ENCODE data around the gene BTG1.

BTG1 gene

GRCh38 chr12:92145731-92146496 is at the start of gene BTG1:
Gene BTG1, minus strand, starts transcription at chr12:92145846. Its CDS starts 311 bp downstream, at chr12:92145535.
- DNase-seq (ENCODE audit: low spot score), result peak; percentile 100

DNA sequence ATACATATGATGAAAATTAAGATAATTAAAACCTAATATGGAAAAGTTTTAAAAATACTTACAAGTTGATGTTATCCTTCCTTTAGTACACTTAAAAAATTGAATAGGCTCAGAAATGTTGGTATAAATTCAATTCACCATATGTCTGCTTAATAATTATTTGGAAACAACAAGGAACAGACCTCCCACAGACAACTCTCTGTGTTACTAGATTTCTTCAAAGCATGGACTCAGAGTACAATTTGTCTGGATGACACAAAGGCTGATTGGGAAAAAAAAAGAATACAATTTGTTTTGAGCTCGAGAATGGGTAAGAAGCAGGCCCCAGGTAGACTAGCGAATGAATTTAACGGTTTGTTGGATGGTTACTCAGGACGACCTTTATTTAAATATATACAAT is 48.9 kb upstream of the BTG1 start:
- DNase-seq (ENCODE audit: low spot score), result no peak

GRCh38 chr12:92193846-92194245 is 48.2 kb upstream of the BTG1 start:
- no peak for DNase-seq (ENCODE audit: low spot score)

- DNase-seq (ENCODE audit: low spot score), result no peak
Observed at GRCh38 chr12:92193063-92193462, 47.4 kb upstream of the BTG1 start.

GRCh38 chr12:92192360-92192759 is 46.7 kb upstream of the BTG1 start:
- DNase-seq (ENCODE audit: low spot score), result no peak

- DNase-seq (ENCODE audit: low spot score), result no peak
Observed at GRCh38 chr12:92191061-92191460, 45.4 kb upstream of the BTG1 start.

DNA sequence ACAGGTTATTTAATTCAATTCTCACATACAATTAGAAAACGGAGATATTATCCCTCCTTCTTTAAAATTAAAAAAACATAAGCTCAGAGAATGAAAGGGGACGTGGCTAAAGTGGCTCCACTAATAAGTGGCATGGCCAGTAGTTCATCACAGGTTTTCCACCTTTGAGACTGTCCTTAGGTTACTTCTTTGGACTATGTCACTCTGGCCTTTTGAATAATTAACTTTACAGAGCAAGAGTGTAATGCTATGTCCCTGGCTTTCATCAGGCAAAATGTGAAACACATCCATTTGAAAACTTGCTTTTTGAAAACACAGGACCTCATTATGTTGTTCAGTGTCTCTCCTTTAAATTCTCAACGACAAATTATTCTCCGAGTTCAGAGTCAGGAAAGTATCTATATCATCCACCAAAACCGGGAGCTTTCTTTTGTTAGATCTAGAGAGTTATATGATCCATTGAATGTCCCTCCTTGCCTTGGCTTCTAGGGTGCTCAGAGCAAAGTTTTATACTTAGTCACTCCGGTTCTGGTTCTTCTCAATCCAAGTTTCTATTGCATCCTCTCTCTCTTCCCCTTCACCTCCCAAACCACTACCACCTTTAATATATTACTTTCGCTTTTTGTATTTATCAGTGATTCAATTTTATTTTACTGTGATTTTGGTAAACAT is 43.0 kb upstream of the BTG1 start:
- DNase-seq (ENCODE audit: low spot score), result no peak

DNA sequence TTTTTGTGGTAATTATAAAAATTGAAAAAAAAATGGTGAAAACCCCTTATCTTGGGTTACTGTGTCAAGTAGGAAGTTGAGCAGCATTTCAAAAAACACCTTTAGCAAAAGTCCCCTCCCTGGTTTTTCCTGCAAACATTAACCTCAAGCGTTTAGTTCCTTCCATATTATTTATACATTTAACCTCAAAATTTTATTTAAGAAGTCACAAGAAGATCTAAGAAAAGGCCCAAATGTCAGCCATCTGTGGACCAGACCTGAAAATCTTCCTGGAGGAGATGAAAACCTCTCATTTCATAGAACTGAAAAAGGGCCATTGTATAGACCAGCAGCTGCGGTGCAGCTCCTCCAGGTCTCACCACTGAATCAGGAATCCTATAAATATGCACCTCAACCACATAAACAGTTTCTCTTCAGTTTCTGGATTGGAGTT is 40.4 kb upstream of the BTG1 start:
- peak; percentile 63 for DNase-seq (ENCODE audit: low spot score)

- peak; percentile 65 for DNase-seq (ENCODE audit: low spot score)
Observed at GRCh38 chr12:92185052-92185451, 39.4 kb upstream of the BTG1 start.

DNA sequence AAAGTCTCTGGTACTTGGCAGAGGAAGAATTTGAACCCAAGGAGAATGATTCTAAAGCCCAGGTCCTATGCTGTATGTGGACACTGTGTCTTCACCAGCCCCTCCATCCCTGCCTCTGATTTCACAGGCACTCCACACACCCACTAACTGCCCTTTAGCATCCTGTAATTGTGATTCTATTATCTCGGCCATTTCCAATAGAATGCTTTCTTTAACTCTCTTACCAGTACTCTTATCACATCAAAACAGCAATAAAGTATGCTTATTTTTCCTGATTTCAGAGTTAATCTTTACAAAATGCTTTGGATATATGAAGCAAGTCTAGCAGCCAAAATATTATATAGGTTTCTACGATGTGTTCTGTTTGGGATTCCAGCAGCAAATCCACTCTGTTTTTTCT is 37.9 kb upstream of the BTG1 start:
- no peak for DNase-seq (ENCODE audit: low spot score)

DNA sequence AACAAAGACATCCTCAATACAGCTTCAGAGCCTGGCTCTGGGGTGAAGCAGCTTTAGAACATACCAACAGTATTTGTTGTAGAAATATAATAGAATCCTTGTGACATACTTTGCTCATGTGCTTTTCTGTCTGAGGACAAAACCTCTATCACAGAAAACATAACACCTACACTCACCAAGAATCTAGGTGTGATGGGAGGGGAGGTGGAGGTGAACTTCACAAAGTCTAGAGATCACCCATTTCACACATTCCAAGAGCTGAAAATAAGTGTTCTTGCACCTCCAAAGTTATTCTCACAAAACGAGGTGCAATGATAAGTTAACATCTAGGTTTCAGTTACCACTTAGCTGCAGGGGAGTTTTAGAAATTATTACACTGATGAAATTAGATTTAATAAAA is 32.7 kb upstream of the BTG1 start:
- no peak for DNase-seq (ENCODE audit: low spot score)

DNA sequence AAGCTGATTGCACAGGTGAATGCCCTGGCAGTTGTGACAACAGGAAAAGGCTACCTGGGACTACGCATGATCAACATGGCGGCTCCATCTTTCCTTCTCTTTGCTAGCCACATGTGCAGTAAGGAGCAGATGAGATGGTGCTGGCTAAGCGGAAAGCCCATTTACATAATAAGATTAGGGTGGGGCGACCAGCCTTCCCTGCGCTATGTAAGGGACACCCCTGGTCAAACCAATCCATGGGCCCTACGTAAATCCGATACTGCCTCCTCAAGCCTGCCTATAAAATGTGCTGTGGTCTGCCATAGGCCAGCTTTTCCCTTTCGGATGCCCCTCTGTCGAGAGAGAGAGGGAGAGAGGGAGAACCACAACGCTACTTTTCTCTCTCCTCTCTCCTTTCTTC is 31.0 kb upstream of the BTG1 start:
- DNase-seq (ENCODE audit: low spot score), result no peak

GRCh38 chr12:92175961-92176360 is 30.3 kb upstream of the BTG1 start:
- no peak for DNase-seq (ENCODE audit: low spot score)

GRCh38 chr12:92170050-92170449 is 24.4 kb upstream of the BTG1 start:
- no peak for DNase-seq (ENCODE audit: low spot score)

- no peak for DNase-seq (ENCODE audit: low spot score)
Observed at GRCh38 chr12:92167075-92167474, 21.4 kb upstream of the BTG1 start.

DNA sequence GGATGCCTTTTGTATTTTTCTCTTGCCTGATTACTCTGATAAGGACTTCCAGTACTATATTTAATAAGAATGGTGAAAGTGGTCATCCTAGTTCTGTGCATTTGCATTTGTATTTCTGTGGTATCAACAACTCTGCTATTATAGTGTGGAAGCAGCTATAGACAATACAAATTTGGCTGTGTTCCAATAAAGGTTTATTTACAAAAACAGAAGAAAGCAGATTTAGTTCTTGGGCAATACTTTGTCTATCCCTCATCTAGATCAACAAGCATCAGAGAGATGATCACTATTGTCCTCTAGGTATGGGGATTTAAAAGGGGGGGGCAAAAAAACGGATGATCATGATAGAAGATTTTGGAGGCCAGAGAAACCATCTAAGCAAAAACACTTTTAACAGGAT is 19.1 kb upstream of the BTG1 start:
- DNase-seq (ENCODE audit: low spot score), result no peak

DNA sequence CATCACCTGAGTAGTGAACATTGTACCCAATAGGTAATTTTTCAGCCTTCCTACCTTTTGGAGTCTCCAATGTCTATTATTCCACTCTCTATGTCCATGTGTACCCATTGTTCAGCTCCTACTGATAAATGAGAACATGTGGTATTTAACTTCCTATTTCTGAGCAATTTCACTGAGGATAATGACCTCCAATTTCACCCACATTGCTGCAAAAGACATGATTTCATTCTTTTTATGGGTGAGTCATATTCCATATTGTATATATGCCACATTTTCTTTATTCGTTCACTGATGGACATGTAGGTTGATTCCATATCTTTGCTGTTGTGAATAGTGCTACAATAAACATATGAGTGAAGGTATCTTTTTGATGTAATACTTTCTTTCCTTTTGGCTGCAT is 16.4 kb upstream of the BTG1 start:
- DNase-seq (ENCODE audit: low spot score), result no peak

GRCh38 chr12:92158796-92159439 is 13.3 kb upstream of the BTG1 start:
- no peak for DNase-seq (ENCODE audit: low spot score)

DNA sequence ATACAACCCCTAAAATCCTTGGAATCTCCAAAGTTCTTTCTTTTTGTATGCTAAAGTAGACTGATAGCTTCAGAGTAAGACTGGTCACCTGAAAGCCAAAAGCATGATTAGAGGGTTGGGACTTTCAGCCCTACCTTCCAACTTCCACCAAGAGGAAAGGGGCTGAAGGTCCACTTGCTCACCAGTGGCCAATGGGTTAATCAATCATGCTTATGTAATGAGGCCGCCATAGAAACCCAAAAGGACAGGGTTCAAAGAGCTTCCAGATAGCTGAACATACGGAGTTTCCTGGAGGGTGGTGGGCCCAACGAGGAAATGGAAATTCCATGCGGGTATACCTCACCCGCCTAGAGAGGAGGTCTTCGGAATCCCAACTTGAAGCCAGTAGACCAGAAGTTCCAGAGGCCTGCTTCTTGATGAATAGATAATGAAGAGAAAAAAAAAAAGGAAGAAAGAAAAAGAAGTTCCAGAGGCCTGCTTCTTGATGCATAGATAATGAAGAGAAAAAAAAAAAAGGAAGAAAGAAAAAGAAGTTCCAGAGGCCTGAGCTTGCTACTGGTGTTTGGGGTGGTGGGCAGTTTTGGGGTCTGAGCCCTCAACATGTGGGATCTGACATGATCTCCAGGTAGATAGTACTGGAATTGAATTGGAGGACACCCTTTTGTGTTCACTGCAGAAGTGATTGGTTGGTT is 11.2 kb upstream of the BTG1 start:
- no peak for DNase-seq (ENCODE audit: low spot score)

GRCh38 chr12:92156139-92156538 is 10.5 kb upstream of the BTG1 start:
- DNase-seq (ENCODE audit: low spot score), result no peak

GRCh38 chr12:92155733-92156132 is 10.1 kb upstream of the BTG1 start:
- no peak for DNase-seq (ENCODE audit: low spot score)

DNA sequence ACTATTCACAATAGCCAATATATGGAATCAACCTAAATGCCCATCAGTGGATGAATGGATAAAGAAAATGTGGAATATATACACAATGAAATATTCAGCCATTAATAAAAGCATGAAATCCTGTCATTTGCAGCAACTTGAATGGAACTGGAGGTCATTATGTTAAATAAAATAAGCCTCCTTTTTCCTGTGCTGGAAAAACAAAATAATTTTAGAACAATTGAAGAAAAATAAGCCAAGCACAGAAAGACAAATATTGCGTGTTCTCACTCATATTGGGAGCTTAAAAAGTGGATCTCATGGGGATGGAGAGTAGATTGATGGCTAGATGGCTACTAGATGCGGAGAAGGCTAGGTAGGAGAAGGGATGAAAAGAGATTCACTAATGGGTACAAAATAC is 6.3 kb upstream of the BTG1 start:
- no peak for DNase-seq (ENCODE audit: low spot score)

GRCh38 chr12:92149563-92149962 is 3.9 kb upstream of the BTG1 start:
- no peak for DNase-seq (ENCODE audit: low spot score)

All from CD4-positive, alpha-beta T cell treated with Interleukin-15 for 4 hours (primary cell).